CD14-positive monocyte (primary cell): ENCODE measurements around the gene RHOBTB3. TPM values are rescaled to one million over a fixed set of nuclear protein-coding genes. Genes with fewer than 3 reads are reported as not detected.
A peak's percentile ranks its signal among the peaks of the same experiment; 100 is the strongest.
"Not testable (repeated sequence)": the region's sequence is repeated elsewhere in the genome, so short reads cannot be mapped to it uniquely, and the experiment has no call there.

Source experiments
- DNase-seq, 3 donors: peaks; one replicate each; pipeline ENCODE4 v3.0.0-alpha.2; 2011 to 2022
- H2AFZ ChIP-seq: 2 replicates; pipeline ENCODE4 v1.6.0; 2012; ENCODE audit warnings: mild to moderate bottlenecking, low read depth, low read length, inconsistent platforms; ENCODE audit not compliant: insufficient read depth, poor library complexity, severe bottlenecking
- H3K27ac ChIP-seq, 2 donors: 1 replicate in 1 of 2; 2 replicates in 1 of 2; pipeline ENCODE4 v1.5.1; 2012 to 2013; ENCODE audit warnings: low read length in 2 of 2, control low read depth in 1 of 2, inconsistent platforms in 1 of 2, low read depth in 1 of 2, mild to moderate bottlenecking in 1 of 2
- H3K27me3 ChIP-seq, 2 donors: one replicate each; pipeline versions ENCODE4 v1.6.0 to v1.6.1; 2011 to 2013; ENCODE audit warnings: low read length in 2 of 2; ENCODE audit not compliant: control insufficient read depth in 2 of 2, insufficient read depth in 2 of 2
- H3K36me3 ChIP-seq, 2 donors: replicated peaks in 1 of 2; 1 replicate in 1 of 2; 2 replicates in 1 of 2; pipeline versions ENCODE4 v1.5.1 to v1.6.1; 2012 to 2013; ENCODE audit warnings: low read length in 2 of 2, control low read depth in 1 of 2, inconsistent platforms in 1 of 2, mild to moderate bottlenecking in 1 of 2; ENCODE audit not compliant: insufficient read depth in 2 of 2, control insufficient read depth in 1 of 2
- H3K4me1 ChIP-seq, 2 donors: 1 replicate in 1 of 2; 2 replicates in 1 of 2; pipeline versions ENCODE4 v1.5.1 to v1.6.1; 2012 to 2013; ENCODE audit warnings: low read length in 2 of 2, control low read depth in 1 of 2, inconsistent platforms in 1 of 2, mild to moderate bottlenecking in 1 of 2, moderate library complexity in 1 of 2; ENCODE audit not compliant: insufficient read depth in 2 of 2, control insufficient read depth in 1 of 2
- H3K4me2 ChIP-seq: replicated peaks from 2 replicates; pipeline ENCODE3; 2012; ENCODE audit warnings: low read length, moderate library complexity, mild to moderate bottlenecking; ENCODE audit not compliant: poor library complexity, severe bottlenecking; ENCODE audit errors: extremely low read depth
- H3K4me3 ChIP-seq, 3 experiments: fragments of 200-600 bp in 1 of 3; sonication (generic) in 1 of 3; replicated peaks in 1 of 3; 1 replicate in 2 of 3; 2 replicates in 1 of 3; pipeline ENCODE4 v1.5.1; 2011 to 2013; ENCODE audit warnings: low read length in 3 of 3, mild to moderate bottlenecking in 3 of 3, control low read depth in 2 of 3, low read depth in 2 of 3, inconsistent platforms in 1 of 3, moderate library complexity in 1 of 3
- H3K79me2 ChIP-seq: 2 replicates; pipeline ENCODE4 v1.6.0; 2012; ENCODE audit warnings: mild to moderate bottlenecking, control low read depth, inconsistent platforms, low read length, moderate library complexity; ENCODE audit not compliant: insufficient read depth
- H3K9ac ChIP-seq: 2 replicates; pipeline ENCODE4 v1.6.0; 2017; ENCODE audit warnings: low read length, mild to moderate bottlenecking; ENCODE audit not compliant: insufficient read depth, poor library complexity, severe bottlenecking
- H3K9me3 ChIP-seq, 2 donors: replicated peaks in 1 of 2; 1 replicate in 1 of 2; 2 replicates in 1 of 2; pipeline versions ENCODE4 v1.5.1 to v1.6.1; 2012 to 2013; ENCODE audit warnings: low read length in 2 of 2, control low read depth in 1 of 2; ENCODE audit not compliant: control insufficient read depth in 1 of 2, insufficient read depth in 1 of 2
- H4K20me1 ChIP-seq: 2 replicates; pipeline ENCODE4 v1.6.0; 2012; ENCODE audit warnings: mild to moderate bottlenecking, low read length, control low read depth, moderate library complexity; ENCODE audit not compliant: insufficient read depth
- H3K27ac Mint-ChIP-seq, 7 donors: one replicate each; pipeline ENCODE4 v1.8.0; 2020; ENCODE audit warnings: mild to moderate bottlenecking in 7 of 7, mixed read lengths in 7 of 7, moderate library complexity in 6 of 7, inconsistent platforms in 2 of 7
- H3K27me3 Mint-ChIP-seq, 3 donors: one replicate each; pipeline ENCODE4 v1.8.0; 2021 to 2022; ENCODE audit warnings: low read depth in 3 of 3, mild to moderate bottlenecking in 3 of 3, mixed read lengths in 3 of 3, moderate library complexity in 3 of 3, inconsistent platforms in 1 of 3
- H3K36me3 Mint-ChIP-seq, 2 donors: one replicate each; pipeline ENCODE4 v1.8.0; 2020; ENCODE audit warnings: mixed read lengths in 2 of 2, inconsistent platforms in 1 of 2, mild to moderate bottlenecking in 1 of 2
- H3K4me1 Mint-ChIP-seq: one replicate; pipeline ENCODE4 v1.8.0; 2020; ENCODE audit warnings: mild to moderate bottlenecking, mixed read lengths
- H3K4me3 Mint-ChIP-seq, 2 donors: one replicate each; pipeline ENCODE4 v1.8.0; 2020; ENCODE audit warnings: mild to moderate bottlenecking in 2 of 2, mixed read lengths in 2 of 2, moderate library complexity in 1 of 2
- H3K9me3 Mint-ChIP-seq, 7 donors: one replicate each; pipeline ENCODE4 v1.8.0; 2020 to 2022; ENCODE audit warnings: mixed read lengths in 7 of 7, mild to moderate bottlenecking in 6 of 7, moderate library complexity in 6 of 7, inconsistent platforms in 2 of 7
- WGBS: methylation state at CpG from one replicate; pipeline ENCODE4 v1.1.5; 2013; ENCODE audit warnings: missing lambda C conversion rate; ENCODE audit not compliant: insufficient coverage; 5-methylcytosine and 5-hydroxymethylcytosine counted together
- intact Hi-C, 2 donors: fragments of 100-400 bp; cut with micrococcal nuclease; formaldehyde crosslinking; loops; one replicate each; pipeline versions ENCODE4 v1.15.0 to v1.15.1; 2023
- polyA plus RNA-seq, 3 donors: library from polyadenylated mRNA; depleted of rRNA in 1 of 3; unstranded in 2 of 3; stranded (reverse) in 1 of 3; fragments of 300-500 nt in 2 of 3; fragments of >200 nt in 1 of 3; fragmentation: Illumina TruSeq in 2 of 3; gene quantifications; 1 replicate in 2 of 3; 2 replicates in 1 of 3; pipeline ENCODE4 v1.2.3, GENCODE V29; 2012 to 2021
- TF ChIP-seq, protein P1 (sequence below): fragments of 200-600 bp; IDR thresholded peaks from one replicate; pipeline ENCODE4 v1.8.0; 2022; ENCODE audit warnings: antibody characterized with exemption, mild to moderate bottlenecking

The RHOBTB3 gene
- polyA plus RNA-seq, 3 donors = 0.41 to 1.5 (median 0.63) TPM

DNA sequence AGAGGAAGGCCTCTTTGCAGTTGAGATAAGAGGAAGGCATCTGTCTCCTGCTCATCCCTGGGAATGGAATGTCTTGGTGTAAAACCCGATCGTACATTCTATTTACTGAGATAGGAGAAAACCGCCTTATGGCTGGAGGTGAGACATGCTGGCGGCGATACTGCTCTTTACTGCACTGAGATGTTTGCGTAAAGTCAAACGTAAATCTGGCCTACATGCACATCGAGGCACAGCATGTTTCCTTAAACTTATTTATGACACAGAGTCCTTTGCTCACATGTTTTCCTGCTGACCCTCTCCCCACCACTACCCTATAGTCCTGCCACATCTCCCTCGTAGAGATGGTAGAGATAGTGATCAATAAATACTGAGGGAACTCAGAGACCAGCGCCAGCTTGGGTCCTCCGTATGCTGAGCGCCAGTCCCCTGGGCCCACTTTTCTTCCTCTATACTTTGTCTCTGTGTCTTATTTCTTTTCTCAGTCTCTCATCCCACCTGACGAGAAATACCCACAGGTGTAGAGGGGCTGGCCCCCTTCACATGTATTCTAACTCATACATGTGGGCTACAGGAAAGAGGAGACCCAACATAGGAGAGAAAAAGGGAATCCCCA lies 80.4 kb downstream of the RHOBTB3 start:
- H3K27me3 ChIP-seq, DNase-seq, H3K4me3 ChIP-seq, H3K9me3 ChIP-seq, H3K27me3 Mint-ChIP-seq, H2AFZ ChIP-seq, H3K9ac ChIP-seq, H3K4me2 ChIP-seq, intact Hi-C loops, H3K9me3 Mint-ChIP-seq: not testable (repeated sequence)
- Histone ChIP-seq H3K4me1 (peaks cover 47 to 58% of the 10 kb centered on the region in 2 donors), H3K79me2 (peaks cover 70% of the 10 kb centered on the region), H4K20me1 (peaks cover 80% of the 10 kb centered on the region), H3K27ac (peak overlapping the region in 1 of 2 donors; percentile 53), H3K36me3 (peaks cover 52 to 67% of the 10 kb centered on the region in 2 donors)
- Mint-ChIP-seq H3K4me1 (peaks cover 77% of the 10 kb centered on the region), H3K4me3 (peak overlapping the region in 1 of 2 donors; percentile 3), H3K36me3 (peaks cover 60 to 90% of the 10 kb centered on the region in 2 donors), H3K27ac (peak overlapping the region in 6 of 7 donors; percentile 58 to 90 (median 76))
- WGBS = 94% methylated on average over 6 of the region's 13 CpGs

DNA sequence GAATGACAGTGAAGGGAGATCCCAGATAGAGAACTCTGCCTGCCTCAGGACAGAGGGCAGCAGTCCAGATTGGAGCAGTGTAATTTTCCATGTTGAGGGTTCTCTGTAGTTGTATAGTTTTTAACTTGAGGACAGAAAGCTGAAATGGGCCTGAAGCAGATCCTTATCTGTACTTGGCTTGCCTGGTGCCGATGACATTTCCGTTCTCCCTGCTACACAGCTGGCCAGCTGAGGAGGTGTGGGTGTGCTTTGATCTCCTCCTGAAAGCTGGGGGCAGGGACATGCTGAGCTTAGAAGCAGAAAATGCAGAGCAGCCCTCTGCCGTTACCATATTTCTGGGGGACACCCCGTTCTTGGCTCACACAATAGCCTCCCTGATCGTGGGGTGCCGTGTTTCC lies 80.9 kb downstream of the RHOBTB3 start:
- WGBS = 39% methylated on average over 6 of the region's 6 CpGs
- Mint-ChIP-seq H3K27ac (peak overlapping the region; percentile 58 to 90 (median 71)), H3K36me3 (peaks cover 64 to 90% of the 10 kb centered on the region in 2 donors), H3K4me1 (peaks cover 82% of the 10 kb centered on the region), H3K4me3 (no peak overlapping the region), H3K9me3 (no peaks in the 10 kb centered on the region), H3K27me3 (peaks cover 0 to 3% (median 0%) of the 10 kb centered on the region in 3 donors)
- Histone ChIP-seq H3K79me2 (peaks cover 75% of the 10 kb centered on the region), H3K9ac (no peak overlapping the region), H3K27ac (peak overlapping the region; percentile 33 to 53), H3K27me3 (no peaks in the 10 kb centered on the region), H3K9me3 (no peaks in the 10 kb centered on the region), H3K36me3 (peaks cover 57 to 67% of the 10 kb centered on the region in 2 donors), H3K4me1 (peaks cover 52 to 63% of the 10 kb centered on the region in 2 donors), H3K4me2 (no peak overlapping the region), H4K20me1 (peaks cover 85% of the 10 kb centered on the region), H2AFZ (no peak overlapping the region), H3K4me3 (no peak overlapping the region)
- TF ChIP-seq, protein P1, sequence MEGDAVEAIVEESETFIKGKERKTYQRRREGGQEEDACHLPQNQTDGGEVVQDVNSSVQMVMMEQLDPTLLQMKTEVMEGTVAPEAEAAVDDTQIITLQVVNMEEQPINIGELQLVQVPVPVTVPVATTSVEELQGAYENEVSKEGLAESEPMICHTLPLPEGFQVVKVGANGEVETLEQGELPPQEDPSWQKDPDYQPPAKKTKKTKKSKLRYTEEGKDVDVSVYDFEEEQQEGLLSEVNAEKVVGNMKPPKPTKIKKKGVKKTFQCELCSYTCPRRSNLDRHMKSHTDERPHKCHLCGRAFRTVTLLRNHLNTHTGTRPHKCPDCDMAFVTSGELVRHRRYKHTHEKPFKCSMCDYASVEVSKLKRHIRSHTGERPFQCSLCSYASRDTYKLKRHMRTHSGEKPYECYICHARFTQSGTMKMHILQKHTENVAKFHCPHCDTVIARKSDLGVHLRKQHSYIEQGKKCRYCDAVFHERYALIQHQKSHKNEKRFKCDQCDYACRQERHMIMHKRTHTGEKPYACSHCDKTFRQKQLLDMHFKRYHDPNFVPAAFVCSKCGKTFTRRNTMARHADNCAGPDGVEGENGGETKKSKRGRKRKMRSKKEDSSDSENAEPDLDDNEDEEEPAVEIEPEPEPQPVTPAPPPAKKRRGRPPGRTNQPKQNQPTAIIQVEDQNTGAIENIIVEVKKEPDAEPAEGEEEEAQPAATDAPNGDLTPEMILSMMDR = no peak
- intact Hi-C loops = no loop called here
- DNase-seq = peak in 1 of 3 donors; percentile 41

DNA sequence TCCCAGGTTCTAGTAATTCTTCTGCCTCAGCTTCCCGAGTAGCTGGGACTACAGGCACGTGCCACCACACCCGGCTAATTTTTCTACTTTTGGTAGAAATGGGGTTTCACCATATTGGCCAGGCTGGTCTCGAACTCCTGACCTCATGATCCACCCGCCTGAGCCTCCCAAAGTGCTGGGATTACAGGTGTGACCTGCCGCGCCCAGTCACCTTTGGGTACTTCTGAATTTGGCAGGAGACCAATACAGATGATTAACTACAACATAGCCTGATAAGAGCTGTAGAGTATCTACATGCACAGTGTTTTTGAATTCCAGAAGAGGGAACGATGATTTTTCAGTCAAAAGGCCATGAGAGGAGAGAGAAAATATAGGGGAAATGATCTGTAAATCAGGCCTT lies 81.9 kb downstream of the RHOBTB3 start:
- H3K4me3 Mint-ChIP-seq, H3K9me3 ChIP-seq, H2AFZ ChIP-seq, intact Hi-C loops, H3K27me3 Mint-ChIP-seq, H3K9me3 Mint-ChIP-seq, H3K4me2 ChIP-seq, H3K9ac ChIP-seq, DNase-seq, H3K27me3 ChIP-seq, H3K27ac ChIP-seq, H3K4me3 ChIP-seq: not testable (repeated sequence)
- Histone ChIP-seq H4K20me1 (peaks cover 93% of the 10 kb centered on the region), H3K4me1 (peaks cover 58 to 69% of the 10 kb centered on the region in 2 donors), H3K36me3 (peaks cover 61 to 65% of the 10 kb centered on the region in 2 donors), H3K79me2 (peaks cover 78% of the 10 kb centered on the region)
- Mint-ChIP-seq H3K4me1 (peaks cover 88% of the 10 kb centered on the region), H3K27ac (peak overlapping the region in 4 of 7 donors; percentile 8 to 78 (median 38)), H3K36me3 (peaks cover 69 to 92% of the 10 kb centered on the region in 2 donors)
- 100% methylated on average over 4 of the region's 8 CpGs for WGBS
